ENCODE results near the gene PCIF1. TPM values are rescaled to one million over a fixed set of nuclear protein-coding genes. Genes with fewer than 3 reads are reported as not detected.

PCIF1 gene
- total and polyA plus RNA-seq, 8 donors = 26.1 to 50.8 (median 44.0) TPM

DNA sequence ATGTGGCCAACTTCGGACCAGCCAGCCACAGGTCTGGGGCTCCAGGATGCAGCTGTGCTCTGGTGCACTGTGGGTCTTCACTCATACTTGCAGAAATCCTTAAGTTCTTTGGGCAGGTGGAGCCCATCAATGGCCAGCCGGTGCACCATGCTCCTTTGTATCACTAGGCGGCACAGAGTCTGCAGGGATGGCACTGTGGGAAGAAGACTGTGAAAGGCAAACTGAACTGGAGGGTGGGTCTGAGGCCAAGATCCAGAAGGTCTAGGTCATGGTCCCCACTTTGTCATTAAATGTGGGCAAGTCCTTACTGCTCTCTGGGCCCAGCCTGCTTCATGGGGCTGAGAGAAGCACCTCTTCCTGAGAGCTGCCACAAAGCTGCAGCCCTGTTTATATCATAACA lies 45.8 kb upstream of the PCIF1 start:
- ATAC-seq = no peak
- Histone ChIP-seq H3K4me3 (no peak overlapping the region), H3K4me1 (peaks cover 10 to 59% of the 10 kb centered on the region in 2 donors), H3K9me3 (no peaks in the 10 kb centered on the region), H3K36me3 (peaks cover 0 to 30% of the 10 kb centered on the region in 2 donors), H3K27ac (no peak overlapping the region), H3K27me3 (no peaks in the 10 kb centered on the region)
- DNase-seq = peak in 1 of 4 donors; percentile 37
- TF ChIP-seq, protein P1, sequence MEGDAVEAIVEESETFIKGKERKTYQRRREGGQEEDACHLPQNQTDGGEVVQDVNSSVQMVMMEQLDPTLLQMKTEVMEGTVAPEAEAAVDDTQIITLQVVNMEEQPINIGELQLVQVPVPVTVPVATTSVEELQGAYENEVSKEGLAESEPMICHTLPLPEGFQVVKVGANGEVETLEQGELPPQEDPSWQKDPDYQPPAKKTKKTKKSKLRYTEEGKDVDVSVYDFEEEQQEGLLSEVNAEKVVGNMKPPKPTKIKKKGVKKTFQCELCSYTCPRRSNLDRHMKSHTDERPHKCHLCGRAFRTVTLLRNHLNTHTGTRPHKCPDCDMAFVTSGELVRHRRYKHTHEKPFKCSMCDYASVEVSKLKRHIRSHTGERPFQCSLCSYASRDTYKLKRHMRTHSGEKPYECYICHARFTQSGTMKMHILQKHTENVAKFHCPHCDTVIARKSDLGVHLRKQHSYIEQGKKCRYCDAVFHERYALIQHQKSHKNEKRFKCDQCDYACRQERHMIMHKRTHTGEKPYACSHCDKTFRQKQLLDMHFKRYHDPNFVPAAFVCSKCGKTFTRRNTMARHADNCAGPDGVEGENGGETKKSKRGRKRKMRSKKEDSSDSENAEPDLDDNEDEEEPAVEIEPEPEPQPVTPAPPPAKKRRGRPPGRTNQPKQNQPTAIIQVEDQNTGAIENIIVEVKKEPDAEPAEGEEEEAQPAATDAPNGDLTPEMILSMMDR (IDR thresholded peaks at IDR 0.05) = no peak
- intact Hi-C loops (cut with DNase I) = no loop called here

DNA sequence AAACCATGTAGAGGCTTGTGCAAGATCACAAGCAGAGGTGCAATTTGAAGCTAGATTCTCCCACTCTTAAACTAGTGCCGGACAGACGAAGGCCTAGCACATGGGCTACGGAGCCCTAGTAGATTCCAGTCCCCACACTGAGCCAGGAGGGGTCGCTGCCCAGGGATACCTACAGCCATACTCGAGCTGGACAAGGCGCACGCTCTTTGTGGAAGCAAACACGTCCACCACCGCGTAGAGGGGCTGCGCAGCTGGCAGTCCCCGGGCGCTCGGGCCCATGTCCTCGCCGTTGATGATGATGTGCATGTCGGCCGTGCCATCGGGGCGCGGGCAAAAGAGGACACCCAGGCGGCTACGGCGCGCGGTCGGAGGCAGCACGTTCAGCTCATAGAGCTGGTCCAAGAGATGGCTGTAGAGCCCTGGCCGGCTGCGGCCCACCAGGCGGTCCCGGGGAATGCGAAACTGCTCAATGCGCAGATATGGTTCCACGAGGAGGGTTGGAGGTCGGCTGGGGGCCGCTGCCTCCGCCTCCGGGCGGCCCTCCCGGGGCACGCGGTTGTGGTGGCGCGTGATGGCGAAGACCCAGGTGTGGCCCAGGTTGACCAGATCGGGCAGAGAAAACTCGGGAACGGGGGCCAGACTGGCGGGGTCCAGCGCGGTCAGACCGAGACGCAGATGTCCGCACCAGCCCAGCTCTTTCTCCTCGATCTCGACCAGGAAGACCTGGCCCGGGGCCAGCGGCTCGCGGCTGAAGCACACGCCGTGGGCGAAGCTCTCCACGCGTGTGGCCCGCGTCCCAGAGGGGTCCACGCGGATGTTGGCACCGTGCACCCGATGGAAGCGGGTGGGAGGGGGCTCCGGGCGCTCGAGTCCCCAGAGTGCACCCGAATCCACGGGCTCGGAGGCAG lies 44.2 kb upstream of the PCIF1 start:
- intact Hi-C loops (cut with DNase I) = no loop called here
- ATAC-seq = peak; percentile 81
- TF ChIP-seq, protein P1 (IDR thresholded peaks at IDR 0.05) = peak; percentile 55 to 70
- Histone ChIP-seq H3K27ac (peak overlapping the region; percentile 78 to 85), H3K9me3 (no peaks in the 10 kb centered on the region), H3K4me1 (peaks cover 10 to 47% of the 10 kb centered on the region in 2 donors), H3K36me3 (peaks cover 0 to 44% of the 10 kb centered on the region in 2 donors), H3K4me3 (peak overlapping the region; percentile 94 to 97), H3K27me3 (no peaks in the 10 kb centered on the region)
- DNase-seq = peak; percentile 71 to 90 (median 84)

DNA sequence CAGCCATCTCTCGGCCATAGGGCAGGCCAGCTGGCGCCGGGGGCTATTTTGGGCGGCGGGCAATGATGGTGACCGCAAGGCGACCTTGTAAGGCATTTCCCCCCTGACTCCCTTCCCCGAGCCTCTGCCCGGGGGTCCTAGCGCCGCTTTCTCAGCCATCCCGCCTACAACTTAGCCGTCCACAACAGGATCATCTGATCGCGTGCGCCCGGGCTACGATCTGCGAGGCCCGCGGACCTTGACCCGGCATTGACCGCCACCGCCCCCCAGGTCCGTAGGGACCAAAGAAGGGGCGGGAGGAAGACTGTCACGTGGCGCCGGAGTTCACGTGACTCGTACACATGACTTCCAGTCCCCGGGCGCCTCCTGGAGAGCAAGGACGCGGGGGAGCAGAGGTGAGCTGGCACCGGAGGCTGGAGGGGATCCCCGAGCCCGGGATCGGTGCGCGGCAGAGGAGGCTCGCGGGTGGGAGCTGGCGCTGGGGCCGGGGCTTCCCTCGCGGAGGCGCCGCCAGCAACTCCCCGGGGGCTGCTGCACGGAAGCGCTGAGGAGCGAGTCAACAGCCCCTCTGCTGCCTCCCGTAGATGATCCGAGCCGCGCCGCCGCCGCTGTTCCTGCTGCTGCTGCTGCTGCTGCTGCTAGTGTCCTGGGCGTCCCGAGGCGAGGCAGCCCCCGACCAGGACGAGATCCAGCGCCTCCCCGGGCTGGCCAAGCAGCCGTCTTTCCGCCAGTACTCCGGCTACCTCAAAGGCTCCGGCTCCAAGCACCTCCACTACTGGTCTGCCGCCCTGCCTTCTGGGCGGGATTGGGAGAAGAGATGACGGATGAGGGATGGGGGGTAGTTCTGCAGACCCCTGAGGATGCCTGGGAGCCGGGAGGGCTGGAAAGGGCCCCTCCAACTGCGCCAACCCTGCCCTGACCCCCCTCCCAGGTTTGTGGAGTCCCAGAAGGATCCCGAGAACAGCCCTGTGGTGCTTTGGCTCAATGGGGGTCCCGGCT lies 43.2 kb upstream of the PCIF1 start, which contains the start of the genes CTSA and NEURL2:
TSS of gene CTSA (plus strand) at position 351 of the 999 bp plus-strand sequence. CDS start at position 585, 234 bp downstream.
TSS of gene NEURL2 (minus strand) at position 224 of the 999 bp plus-strand sequence. CDS start at position 7, 217 bp downstream.
- Histone ChIP-seq H3K27ac (peak within 1 kb of the TSS; percentile 78 to 85), H3K27me3 (no peaks in the 10 kb centered on the region), H3K9me3 (no peaks in the 10 kb centered on the region), H3K4me1 (peaks cover 10 to 42% of the 10 kb centered on the region in 2 donors), H3K36me3 (peaks cover 0 to 53% of the 10 kb centered on the region in 2 donors), H3K4me3 (peak within 1 kb of the TSS; percentile 94 to 97)
- TF ChIP-seq, protein P1 (IDR thresholded peaks at IDR 0.05) = peak in 1 of 2 donors; percentile 10
- DNase-seq (peak; percentile 90 to 97 (median 92)), ATAC-seq (peak; percentile 87)
- intact Hi-C loops (cut with DNase I) = no loop called here

DNA sequence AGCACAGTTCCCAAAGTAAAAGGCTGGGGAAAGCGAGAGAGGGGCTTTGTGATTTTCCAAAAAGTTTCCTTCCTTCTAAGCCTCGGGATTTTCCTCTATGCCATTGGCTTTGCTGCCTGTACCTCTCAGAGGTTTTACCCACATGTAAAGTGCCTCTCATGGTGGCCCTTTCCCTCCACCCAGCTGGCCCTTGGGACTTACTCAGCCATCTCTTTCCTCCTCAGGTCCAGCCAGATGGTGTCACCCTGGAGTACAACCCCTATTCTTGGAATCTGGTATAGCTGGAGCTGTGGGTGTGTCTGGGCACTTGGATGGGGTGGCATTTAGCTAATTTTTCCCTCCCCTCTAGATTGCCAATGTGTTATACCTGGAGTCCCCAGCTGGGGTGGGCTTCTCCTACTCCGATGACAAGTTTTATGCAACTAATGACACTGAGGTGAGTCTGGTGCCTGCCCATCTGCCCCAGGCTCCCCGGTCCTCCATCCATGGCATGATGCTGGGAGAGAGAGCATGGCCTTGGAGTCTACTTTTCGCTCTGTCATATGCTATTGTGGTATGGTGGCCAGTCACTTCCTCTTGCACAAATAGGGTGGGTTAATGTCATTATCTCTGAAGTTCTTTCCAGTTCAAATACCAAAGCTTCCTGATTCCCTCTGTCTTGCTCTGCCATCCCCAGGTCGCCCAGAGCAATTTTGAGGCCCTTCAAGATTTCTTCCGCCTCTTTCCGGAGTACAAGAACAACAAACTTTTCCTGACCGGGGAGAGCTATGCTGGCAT lies 42.2 kb upstream of the PCIF1 start:
- Histone ChIP-seq H3K36me3 (peaks cover 0 to 53% of the 10 kb centered on the region in 2 donors), H3K27me3 (no peaks in the 10 kb centered on the region), H3K9me3 (no peaks in the 10 kb centered on the region), H3K27ac (peak overlapping the region; percentile 78 to 85), H3K4me3 (peak overlapping the region; percentile 94 to 97), H3K4me1 (peaks cover 10 to 42% of the 10 kb centered on the region in 2 donors)
- ATAC-seq (peak; percentile 49), DNase-seq (peak in 2 of 4 donors; percentile 22 to 52)
- TF ChIP-seq, protein P1 (IDR thresholded peaks at IDR 0.05) = no peak
- intact Hi-C loops (cut with DNase I) = no loop called here
